Esophagus muscularis mucosa (tissue), 4 donors: Measurements from ENCODE around the gene DAZAP1. TPM values are rescaled to one million over a fixed set of nuclear protein-coding genes. Genes with fewer than 3 reads are reported as not detected.

ENCODE experiments used
- DNase-seq: peaks from one replicate; pipeline ENCODE4 v3.0.0-alpha.2; 2017; ENCODE audit errors: extremely low spot score
- H3K27ac ChIP-seq, 4 donors: fragments of 200-600 bp; sonication (generic); replicated peaks in 1 of 4; 1 replicate in 3 of 4; 2 replicates in 1 of 4; pipeline ENCODE4 v1.5.1; 2016 to 2019; ENCODE audit warnings: mild to moderate bottlenecking in 1 of 4
- H3K27me3 ChIP-seq, 4 donors: fragments of 200-600 bp; sonication (generic); one replicate each; pipeline versions ENCODE4 v1.5.1 to v1.6.0; 2016 to 2019
- H3K36me3 ChIP-seq, 4 donors: fragments of 200-600 bp; sonication (generic); one replicate each; pipeline ENCODE4 v1.5.1; 2016 to 2019
- H3K4me1 ChIP-seq, 4 donors: fragments of 200-600 bp; sonication (generic); one replicate each; pipeline ENCODE4 v1.5.1; 2016 to 2019
- H3K4me3 ChIP-seq, 4 donors: fragments of 200-600 bp; sonication (generic); 1 replicate in 2 of 4; 2 replicates in 2 of 4; pipeline ENCODE4 v1.5.1; 2016 to 2019; ENCODE audit warnings: mild to moderate bottlenecking in 4 of 4, moderate library complexity in 1 of 4
- H3K9me3 ChIP-seq, 4 donors: fragments of 200-600 bp; sonication (generic); 1 replicate in 3 of 4; 2 replicates in 1 of 4; pipeline ENCODE4 v1.5.1; 2016 to 2019
- CTCF ChIP-seq, 3 experiments: fragments of 200-600 bp in 2 of 3; fragments of 450-650 bp in 1 of 3; sonication (generic) in 2 of 3; IDR thresholded peaks; one replicate each; pipeline ENCODE4 v1.5.1; 2017 to 2019; ENCODE audit warnings: antibody characterized with exemption in 3 of 3, mild to moderate bottlenecking in 2 of 3, moderate library complexity in 1 of 3
- EP300 ChIP-seq: sonication (generic); formaldehyde crosslinking; IDR thresholded peaks from one replicate; pipeline ENCODE4 v1.6.1; 2017; ENCODE audit warnings: antibody characterized with exemption
- POLR2A ChIP-seq: fragments of 450-650 bp; IDR thresholded peaks from one replicate; pipeline ENCODE4 v1.6.1; 2017; ENCODE audit warnings: antibody characterized with exemption, moderate library complexity, mild to moderate bottlenecking, low read depth
- POLR2AphosphoS5 ChIP-seq, 2 donors: sonication (generic); formaldehyde crosslinking; IDR thresholded peaks; one replicate each; pipeline ENCODE4 v1.6.1; 2017; ENCODE audit warnings: antibody characterized with exemption in 2 of 2
- WGBS: methylation state at CpG from one replicate; pipeline ENCODE4 v1.1.5; 2018; 5-methylcytosine and 5-hydroxymethylcytosine counted together
- intact Hi-C: fragments of 100-400 bp; cut with DNase I; formaldehyde crosslinking; loops from one replicate; pipeline ENCODE4 v1.15.1; 2023
- total RNA-seq, 4 donors: library from RNA; depleted of rRNA; stranded (reverse); fragments of >200 nt; gene quantifications; one replicate each; pipeline versions ENCODE4 v1.1.0 to v1.2.1, GENCODE V29; 2016

The DAZAP1 gene
- total RNA-seq, 4 donors from 2014 or later = 44.9 to 79.4 (median 52.9) TPM

DNA sequence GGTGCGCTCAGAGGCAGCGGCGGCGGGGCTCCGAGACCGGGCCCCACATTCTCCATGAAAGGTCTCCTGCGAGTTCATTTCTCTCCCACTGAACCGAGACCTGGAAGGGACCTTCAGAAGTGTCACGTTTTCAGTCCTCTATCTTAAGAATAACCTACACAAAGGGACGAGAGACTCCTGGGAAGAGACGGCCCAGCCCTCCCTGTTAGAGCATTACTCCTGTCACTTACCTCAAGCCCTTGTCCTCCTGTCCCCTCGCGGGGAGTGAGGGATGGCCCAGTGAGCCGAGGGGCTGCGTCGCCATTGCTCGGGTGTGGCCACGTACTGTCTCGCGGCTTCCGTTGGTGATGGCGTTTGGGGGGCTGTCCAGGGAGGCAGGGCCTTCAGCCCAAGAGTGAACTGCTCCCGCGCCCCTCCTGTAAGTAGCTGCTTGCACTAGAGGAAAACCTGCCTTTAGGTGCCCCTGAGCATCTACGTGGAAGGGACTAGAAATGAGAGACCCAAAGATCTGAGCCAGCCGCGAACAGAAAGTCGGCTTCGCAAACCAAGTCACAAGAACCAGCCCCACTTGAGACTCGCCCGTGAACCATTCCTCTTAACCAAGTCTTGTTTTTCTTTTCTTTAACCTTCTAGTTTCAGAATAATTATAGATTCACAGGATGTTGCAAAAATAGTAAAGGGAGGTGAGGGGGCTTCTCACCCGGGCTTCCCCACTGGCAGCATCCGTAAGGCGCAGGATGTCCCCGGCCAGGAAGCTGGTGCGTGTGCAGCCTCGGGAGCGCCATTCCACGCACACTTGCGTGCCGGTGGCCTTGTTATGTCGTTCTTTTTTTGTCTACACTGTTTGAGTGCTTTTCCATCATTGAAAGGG is 44.8 kb upstream of the DAZAP1 start:
- Histone ChIP-seq H3K27ac (peak overlapping the region in 2 of 4 donors; percentile 60 to 79), H3K36me3 (peaks cover 20 to 91% (median 86%) of the 10 kb centered on the region in 4 donors), H3K4me3 (no peak overlapping the region), H3K4me1 (peaks cover 23 to 28% (median 25%) of the 10 kb centered on the region in 4 donors), H3K27me3 (no peaks in the 10 kb centered on the region), H3K9me3 (no peaks in the 10 kb centered on the region)
- DNase-seq = no peak
- intact Hi-C loops = no loop called here
- TF ChIP-seq POLR2A (no peak), EP300 (no peak), POLR2AphosphoS5 (IDR thresholded peaks at IDR 0.05) (no peak), CTCF (IDR thresholded peaks at IDR 0.05) (no peak)
- WGBS = 91% methylated on average over 37 of the region's 42 CpGs

- Histone ChIP-seq H3K27me3 (no peaks in the 10 kb centered on the region), H3K4me3 (no peak overlapping the region), H3K36me3 (peaks cover 21 to 92% (median 87%) of the 10 kb centered on the region in 4 donors), H3K4me1 (peaks cover 23 to 28% (median 25%) of the 10 kb centered on the region in 4 donors), H3K9me3 (no peaks in the 10 kb centered on the region), H3K27ac (no peak overlapping the region)
- WGBS = 86% methylated on average over 10 of the region's 10 CpGs
- intact Hi-C loops = no loop called here
- no peak for TF ChIP-seq POLR2A
- TF ChIP-seq POLR2AphosphoS5 (IDR thresholded peaks at IDR 0.05) = no peak
- TF ChIP-seq EP300 = no peak
- no peak for TF ChIP-seq CTCF (IDR thresholded peaks at IDR 0.05)
- no peak for DNase-seq
Observed at GRCh38 chr19:1363599-1363998, 43.8 kb upstream of the DAZAP1 start.

GRCh38 chr19:1364070-1364704 is 43.2 kb upstream of the DAZAP1 start:
- Histone ChIP-seq H3K36me3 (peaks cover 22 to 92% (median 87%) of the 10 kb centered on the region in 4 donors), H3K27ac (no peak overlapping the region), H3K4me1 (peaks cover 23 to 28% (median 25%) of the 10 kb centered on the region in 4 donors), H3K9me3 (no peaks in the 10 kb centered on the region), H3K27me3 (no peaks in the 10 kb centered on the region), H3K4me3 (no peak overlapping the region)
- 75% methylated on average over 15 of the region's 15 CpGs for WGBS
- TF ChIP-seq CTCF (IDR thresholded peaks at IDR 0.05) = peak in 1 of 3 experiments; percentile 7
- TF ChIP-seq EP300 = no peak
- no peak for TF ChIP-seq POLR2A
- intact Hi-C loops = no loop called here
- no peak for DNase-seq

DNA sequence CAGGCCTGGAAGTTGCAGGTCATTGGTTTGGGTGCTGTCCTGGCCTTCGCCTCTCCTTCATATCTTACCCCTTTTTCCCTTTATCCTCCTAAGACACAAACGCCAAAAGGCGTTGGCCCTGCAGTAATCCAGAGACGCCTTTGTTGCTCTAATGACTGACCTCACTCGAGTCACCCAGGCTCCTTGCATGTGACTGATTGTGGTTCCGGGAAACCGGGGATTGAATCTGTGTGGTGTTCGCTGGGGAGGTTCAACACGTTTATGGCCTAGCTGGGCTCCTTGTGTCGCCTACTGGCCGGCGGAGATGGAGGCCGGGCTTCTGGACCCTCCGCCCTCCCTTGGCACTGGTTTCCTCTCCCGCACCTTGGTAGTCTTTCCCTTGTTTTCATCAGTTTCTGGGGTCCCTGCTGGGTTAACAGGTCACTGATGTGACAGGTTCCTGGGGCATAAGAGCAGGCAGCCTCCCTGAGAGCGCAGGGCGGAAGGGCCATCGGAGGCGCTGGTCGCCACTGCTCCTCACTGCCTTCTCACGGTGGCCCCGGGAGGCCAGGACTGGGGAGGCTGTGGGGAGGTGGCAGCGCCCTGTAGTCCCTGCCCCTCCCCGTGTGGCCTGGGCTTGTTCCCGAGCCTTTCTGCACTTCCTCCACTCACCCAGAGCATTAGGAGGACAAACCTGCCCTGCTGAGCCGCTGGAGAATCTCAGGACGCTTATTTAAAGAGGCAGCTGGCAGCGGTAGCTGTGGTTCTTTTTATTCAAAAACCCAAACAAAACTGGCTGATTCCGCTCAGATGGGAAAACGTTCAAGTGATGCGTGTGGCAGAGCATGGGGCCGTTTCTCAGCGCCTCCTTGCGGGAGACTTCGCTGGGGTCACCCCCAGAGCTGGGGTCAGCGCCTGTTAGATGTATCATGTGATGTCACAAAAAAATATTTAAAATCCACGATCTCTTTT is 41.8 kb upstream of the DAZAP1 start:
- TF ChIP-seq EP300 (no peak), POLR2AphosphoS5 (IDR thresholded peaks at IDR 0.05) (no peak), CTCF (IDR thresholded peaks at IDR 0.05) (no peak), POLR2A (no peak)
- WGBS = 87% methylated on average over 36 of the region's 37 CpGs
- intact Hi-C loops = no loop called here
- Histone ChIP-seq H3K4me1 (peaks cover 18 to 21% (median 20%) of the 10 kb centered on the region in 4 donors), H3K9me3 (no peaks in the 10 kb centered on the region), H3K36me3 (peaks cover 35 to 92% (median 88%) of the 10 kb centered on the region in 4 donors), H3K27ac (no peak overlapping the region), H3K4me3 (no peak overlapping the region), H3K27me3 (no peaks in the 10 kb centered on the region)
- DNase-seq = no peak
